HG03045 (cell line): ENCODE results near the gene LRIG1.

Source experiments
- ATAC-seq: cut with Tn5 transposase; IDR thresholded peaks from one replicate; pipeline ENCODE4 v1.9.1; 2021; ENCODE audit warnings: mild to moderate bottlenecking, moderate library complexity; ENCODE audit not compliant: unreplicated experiment

LRIG1 gene

GRCh38 chr3:66490984-66491383 is 9.8 kb downstream of the LRIG1 start:
- ATAC-seq: no peak

- no peak for ATAC-seq
These were observed 10.6 kb downstream of the LRIG1 start for GRCh38 chr3:66490214-66490613.

DNA sequence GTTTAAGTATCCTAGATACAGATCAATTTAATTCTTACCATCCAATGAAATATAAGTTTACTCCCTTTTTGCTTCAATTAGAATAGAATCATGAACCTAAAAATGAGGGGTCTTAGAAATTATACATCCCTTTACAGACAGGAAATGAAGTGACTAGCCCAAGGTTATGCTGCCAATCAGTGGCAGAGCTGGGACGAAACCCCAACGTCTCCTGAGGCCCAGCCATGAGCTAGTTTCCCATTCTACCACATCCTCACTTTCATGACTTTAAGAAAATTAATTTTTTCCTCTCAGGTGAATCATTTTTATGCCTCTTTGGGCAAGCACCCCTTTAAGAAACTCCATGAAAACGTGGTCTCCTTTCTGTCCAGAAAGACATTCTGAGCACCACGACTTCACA is 11.2 kb downstream of the LRIG1 start:
- no peak for ATAC-seq

DNA sequence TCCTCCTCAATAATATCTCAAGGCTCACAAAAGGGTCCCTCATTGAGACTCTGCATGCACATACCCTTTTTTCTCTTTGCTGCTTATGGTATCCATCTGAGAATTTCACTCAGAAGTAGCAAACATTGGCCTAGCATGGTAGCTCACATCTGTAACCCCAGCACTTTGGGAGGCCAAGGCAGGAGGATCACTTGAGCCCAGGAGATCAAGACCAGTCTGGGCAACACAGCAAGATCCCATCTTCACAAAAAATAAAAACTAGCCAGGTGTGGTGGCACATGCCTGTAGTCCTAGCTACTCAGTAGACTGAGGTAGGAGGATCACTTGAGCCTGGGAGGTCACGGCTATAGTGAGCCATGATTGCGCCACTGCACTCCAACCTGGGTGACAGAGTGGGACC is 11.7 kb downstream of the LRIG1 start:
- ATAC-seq: no peak

DNA sequence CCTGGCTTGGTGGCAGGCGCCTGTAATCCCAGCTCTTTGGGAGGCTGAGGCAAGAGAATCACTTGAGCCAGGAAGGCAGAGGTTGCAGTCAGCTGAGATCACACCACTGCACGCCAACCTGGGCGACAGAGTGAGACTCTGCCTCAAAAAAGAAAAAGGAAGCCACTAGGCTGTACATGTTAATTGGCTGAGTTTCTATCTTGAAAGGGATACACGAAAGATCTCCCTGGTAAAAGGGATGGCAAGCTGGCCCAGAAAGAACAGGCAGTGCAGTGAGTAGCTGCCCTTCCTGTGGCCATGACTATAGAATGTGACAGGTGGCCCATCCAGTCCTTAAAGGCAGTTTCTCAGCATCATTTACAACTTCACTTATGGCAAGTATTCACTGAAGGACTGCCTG is 12.3 kb downstream of the LRIG1 start:
- no peak for ATAC-seq

DNA sequence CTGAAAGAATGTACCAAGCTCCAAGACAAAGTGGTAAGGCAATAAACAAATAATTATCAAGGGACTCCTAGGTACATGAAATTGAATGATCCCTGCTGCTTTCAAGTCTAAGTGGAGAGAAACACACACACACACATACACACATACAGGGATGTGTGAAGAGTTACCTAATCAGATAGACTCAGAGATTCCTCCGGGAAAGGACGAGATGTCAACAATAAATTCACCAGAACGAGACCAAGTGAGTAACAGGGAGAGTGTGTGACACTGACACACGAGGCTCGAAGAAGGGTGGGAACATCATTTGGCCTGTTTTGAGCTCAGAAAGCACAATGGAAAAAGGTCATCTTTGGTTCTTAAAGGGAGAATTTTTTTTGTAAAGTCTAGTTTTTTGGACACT is 13.4 kb downstream of the LRIG1 start:
- no peak for ATAC-seq

DNA sequence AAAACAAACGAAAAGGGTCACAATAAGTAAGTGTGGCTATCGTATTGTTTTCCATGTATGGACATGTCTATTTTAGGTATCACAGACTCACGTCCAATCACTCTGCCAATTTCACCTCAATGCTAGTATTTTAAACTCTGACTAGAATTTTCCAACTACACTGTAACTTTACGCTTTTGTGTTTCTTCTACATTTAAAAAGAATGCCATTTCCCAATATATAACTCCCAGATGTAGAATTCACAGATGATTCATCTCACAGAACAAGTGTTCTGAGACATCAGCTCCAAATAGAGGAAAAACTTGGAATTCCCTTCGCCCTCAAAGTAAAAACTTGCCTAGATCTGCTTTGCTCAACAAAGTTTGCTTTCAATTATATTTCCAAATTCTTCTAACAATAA is 14.2 kb downstream of the LRIG1 start:
- no peak for ATAC-seq

DNA sequence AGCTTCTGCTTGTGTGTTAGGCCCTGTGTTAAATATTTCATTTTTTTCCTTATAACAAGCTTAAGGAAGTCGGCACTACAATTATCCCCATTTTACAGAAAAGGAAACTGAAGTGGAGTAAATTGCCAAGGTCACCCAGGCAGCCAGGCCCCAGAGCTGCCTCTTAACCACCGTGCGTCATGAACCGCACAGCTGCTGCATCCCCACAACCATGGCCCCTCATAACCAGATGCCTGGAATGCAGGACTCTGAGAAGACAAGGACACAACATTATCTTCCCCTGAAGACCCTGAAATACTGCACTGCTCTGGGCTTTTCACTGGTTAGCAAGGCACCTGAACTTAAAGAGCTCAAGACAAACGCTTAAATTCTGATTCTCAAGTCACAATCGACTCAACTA is 14.6 kb downstream of the LRIG1 start:
- ATAC-seq: no peak

DNA sequence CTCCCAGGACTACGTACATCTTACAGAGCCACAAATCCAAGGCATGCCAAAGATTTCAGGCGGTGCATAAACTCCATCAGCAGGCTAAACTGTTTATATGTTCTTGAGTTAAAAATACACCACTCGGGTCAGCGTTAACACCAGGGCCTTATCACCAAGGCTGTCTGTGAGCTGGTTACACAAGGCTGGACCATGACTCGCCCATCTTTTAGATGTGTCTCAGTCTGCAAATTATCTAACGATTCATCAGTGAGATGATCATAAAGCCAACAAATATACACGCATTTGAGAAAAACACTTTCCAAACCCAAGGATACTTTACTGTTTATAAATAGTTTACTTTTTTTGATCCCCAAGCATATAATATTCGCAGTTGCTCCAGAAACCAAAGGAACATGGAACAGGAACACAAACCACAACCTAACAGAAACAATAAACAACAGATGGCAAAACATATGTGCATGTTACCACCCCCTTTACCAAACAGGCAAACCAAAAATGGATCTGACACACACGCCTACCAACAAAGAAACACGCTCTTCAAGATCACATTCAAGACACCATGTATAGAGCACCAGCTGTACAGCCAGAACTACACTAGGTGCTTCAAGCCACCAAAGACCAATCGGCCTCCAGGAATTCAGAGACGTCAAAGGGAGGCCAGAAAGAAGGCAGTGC is 15.4 kb downstream of the LRIG1 start:
- no peak for ATAC-seq

DNA sequence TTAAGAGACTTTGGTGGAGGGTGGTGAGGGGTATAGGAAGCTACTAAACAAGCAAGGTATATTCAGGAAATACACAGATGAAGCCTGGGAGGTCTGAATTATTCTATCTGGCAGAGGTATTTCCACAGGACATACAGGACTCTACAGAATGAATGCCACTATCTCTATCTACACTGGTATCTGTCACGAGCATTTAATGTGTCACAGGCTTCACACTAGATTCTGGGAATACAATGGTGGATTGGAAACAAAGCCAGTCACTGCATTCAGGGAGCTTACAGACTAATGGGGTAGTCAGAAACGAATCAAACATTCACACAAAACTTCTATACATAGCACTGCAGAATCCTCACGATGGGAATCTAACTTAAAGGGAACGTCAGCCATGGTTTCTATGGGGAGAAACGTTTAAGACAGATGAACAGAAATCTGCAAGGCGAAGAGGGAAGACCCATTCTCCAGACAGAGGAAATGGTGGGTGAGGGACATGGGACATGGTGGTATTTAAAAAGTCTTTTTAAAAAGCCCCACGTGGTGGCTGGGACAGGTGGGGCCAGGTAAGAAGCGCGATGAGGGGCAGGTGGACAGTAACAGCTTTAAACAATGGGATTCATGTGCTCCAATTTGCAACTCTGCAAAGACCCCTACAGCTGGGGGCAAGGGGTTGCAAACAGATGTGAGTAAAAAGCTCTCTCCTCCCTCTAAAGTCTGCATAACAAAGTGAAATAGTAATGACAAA is 16.5 kb downstream of the LRIG1 start:
- no peak for ATAC-seq

GRCh38 chr3:66483409-66483906 is 17.4 kb downstream of the LRIG1 start:
- no peak for ATAC-seq

- no peak for ATAC-seq
These were observed 17.8 kb downstream of the LRIG1 start for GRCh38 chr3:66483006-66483405.

DNA sequence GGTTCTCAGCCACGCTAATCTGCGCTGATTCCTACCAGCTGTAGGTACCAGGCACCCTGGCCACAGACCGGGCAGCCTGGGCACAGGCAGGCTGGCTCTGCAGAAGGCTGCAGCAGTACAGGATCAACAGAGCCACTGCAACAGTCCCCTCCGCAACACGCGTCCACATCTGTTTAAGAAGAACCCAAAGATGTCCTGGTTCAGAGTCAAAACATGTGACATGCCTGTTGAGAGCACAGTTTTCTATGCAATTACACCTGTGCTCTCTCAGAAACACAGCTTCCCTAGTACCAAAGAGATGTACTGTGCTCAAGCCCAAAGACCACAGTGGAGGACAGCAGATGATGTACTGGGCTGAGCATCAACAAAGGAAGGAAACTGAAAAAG is 18.8 kb downstream of the LRIG1 start:
- no peak for ATAC-seq

DNA sequence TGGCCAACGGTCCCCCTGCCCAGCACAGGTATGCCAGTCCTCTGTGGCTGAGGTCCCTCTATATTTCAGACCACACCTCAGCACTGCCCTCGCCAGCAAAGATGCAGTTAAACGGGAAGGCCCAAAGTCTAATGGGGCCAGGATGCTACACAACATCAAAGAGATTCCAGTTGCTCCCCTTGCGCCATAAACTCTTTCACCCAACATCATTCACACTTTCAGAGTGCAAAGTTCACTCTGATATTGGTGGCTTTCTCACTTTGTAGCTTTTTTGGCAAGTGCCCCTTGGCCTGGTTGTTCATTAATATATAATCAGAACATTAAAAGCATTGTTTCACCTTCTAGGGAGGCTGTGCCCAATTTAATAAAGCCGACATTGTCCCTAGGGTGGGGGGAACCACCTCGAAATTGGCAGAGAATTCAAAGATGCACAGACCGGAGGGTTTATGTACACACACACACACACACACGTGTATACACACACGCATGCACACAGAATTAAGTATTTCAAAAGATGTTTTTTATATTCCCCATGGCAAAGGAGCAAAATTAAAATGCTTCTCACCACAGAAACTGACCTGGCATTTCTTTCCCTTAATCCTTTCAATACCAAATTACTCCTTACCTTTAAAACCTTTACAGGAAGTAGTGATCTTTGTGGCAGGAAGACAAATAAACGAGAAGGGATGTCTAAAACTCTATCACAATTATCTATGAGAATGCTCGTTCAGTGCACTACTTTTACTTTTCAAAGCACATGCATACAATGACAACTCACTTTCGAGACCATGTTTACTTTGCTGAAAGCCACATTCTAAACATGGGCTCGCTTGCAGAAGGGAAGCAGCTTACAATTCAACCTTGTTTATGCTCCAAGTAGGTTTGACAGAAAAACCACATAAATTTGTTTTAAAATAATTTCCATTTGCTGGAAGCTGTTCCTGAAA is 19.5 kb downstream of the LRIG1 start:
- no peak for ATAC-seq

- no peak for ATAC-seq
These were observed 20.2 kb downstream of the LRIG1 start for GRCh38 chr3:66480666-66481065.

DNA sequence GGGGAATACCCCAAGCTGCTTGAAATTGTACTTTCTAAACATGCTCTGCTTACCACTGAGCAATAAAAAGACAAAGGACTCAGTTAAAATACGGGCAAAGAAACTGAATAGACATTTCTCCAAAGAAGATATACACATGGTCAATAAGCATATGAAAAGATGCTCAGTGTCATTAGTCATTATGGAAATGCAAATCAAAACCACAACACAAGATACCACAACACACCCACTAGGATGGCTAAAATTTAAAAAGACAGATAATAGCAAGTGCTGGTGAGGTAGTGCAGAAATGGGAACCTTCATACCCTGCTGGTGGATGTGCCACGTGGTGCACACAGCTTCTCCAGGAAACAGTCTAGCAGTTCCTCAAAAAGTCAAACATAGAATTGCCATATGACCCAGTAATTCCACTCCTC is 21.3 kb downstream of the LRIG1 start:
- ATAC-seq: no peak

DNA sequence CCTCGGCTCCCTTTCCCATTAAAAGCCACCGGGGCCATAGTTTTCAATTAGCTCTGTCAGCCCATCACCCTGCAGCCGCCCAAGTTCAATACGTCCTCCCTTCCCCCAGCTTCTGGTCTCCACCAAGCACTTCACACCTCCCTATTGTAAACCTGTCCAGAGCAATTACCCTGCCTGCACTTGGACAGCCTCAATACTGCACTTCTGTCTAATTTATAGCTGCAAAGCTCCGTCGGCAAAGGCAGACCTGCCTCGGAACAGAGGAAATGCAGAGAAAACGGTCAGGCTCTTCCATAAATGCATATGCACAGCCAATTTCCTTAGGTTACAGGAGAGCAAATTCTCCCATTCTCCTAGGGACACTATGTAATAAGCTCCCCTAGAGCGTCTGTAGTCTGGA is 21.9 kb downstream of the LRIG1 start:
- ATAC-seq: no peak

- ATAC-seq: no peak
These were observed 23.0 kb downstream of the LRIG1 start for GRCh38 chr3:66477856-66478255.

- no peak for ATAC-seq
These were observed 23.9 kb downstream of the LRIG1 start for GRCh38 chr3:66476852-66477381.

DNA sequence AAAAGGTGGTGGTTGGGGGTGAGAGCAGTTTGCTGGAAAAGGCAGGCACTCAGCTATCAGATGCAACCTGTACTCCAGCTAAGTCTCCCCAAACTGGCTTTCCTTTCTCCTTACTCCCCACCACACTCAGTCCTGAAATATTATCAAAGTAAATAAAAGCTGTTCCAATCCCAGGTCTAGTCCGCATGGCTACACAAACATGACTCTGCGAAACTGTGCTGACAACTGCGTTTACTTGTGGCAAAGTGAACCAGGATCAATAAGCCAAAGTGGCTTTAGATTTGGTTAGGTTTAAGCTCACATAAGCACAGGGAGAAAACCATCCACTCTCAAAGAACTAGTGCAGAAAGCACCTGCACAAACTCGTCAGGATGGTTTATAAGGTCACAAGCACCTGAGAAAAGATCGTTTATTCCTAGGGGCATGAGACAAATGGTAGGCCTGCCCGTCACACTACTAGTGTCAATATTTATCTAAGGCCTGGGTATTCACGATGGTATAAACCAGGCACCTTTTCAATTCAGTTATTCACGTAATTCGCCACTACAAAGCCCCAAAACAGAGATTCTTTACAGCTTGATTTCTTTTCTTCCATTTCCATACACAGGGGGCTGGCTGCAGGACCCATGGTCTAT is 25.3 kb downstream of the LRIG1 start:
- no peak for ATAC-seq

GRCh38 chr3:66473692-66474091 is 27.1 kb downstream of the LRIG1 start:
- no peak for ATAC-seq
